DMS114 treated with DMSO at 0.1 percent for 48 hours (cell line): Measurements from ENCODE around the gene COMMD1.

Experiments
- DNase-seq: peaks from one replicate; lab custom pipeline; 2025; ENCODE audit not compliant: unreplicated experiment; lab: John Stamatoyannopoulos, UW

COMMD1 gene

GRCh38 chr2:62163834-62164233 lies 258.4 kb downstream of the COMMD1 start:
- no peak for DNase-seq

DNA sequence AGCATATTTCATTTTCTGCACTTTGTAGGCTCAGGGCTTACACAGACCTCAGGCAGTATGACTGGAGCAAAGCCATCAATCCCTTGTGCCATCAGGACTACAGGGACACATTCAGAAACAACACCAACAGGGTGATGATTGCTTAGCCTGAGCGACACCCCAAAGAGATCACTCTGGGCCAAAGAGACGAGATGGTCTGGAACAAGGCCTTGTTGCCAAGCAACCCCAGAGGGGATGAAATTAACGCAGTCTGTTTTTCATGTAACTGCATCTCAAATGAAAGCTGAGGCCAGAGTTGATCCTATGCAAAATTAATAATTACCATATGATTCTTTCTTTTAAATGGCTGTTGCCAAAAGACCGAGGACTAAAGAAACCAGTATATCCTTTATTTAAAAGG lies 270.3 kb downstream of the COMMD1 start:
- DNase-seq = no peak

- no peak for DNase-seq
These were observed 271.3 kb downstream of the COMMD1 start for GRCh38 chr2:62176801-62177200.

GRCh38 chr2:62177392-62178049 lies 272.0 kb downstream of the COMMD1 start:
- DNase-seq = no peak

GRCh38 chr2:62178741-62179271 lies 273.3 kb downstream of the COMMD1 start:
- DNase-seq = no peak

DNA sequence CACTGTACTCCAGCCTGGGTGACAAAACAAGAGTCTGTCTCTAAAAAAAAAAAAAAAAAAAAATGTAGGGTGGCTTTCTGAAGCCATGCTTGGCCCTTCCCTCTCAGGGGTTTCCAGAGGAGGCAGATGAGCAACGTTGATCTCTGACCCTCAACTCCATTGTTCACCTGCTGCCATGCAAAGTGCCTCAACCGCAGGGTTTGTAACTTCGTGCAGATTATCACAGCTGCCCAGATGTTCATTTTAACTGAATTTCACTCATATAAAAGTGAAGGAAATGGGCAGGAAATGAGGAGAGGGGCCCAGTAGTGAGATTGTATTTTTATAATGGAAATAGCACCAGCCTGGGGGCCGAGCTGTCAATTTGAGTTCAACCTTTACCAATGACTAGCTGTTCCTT lies 275.5 kb downstream of the COMMD1 start:
- DNase-seq = no peak

GRCh38 chr2:62181843-62182242 lies 276.4 kb downstream of the COMMD1 start:
- no peak for DNase-seq

DNA sequence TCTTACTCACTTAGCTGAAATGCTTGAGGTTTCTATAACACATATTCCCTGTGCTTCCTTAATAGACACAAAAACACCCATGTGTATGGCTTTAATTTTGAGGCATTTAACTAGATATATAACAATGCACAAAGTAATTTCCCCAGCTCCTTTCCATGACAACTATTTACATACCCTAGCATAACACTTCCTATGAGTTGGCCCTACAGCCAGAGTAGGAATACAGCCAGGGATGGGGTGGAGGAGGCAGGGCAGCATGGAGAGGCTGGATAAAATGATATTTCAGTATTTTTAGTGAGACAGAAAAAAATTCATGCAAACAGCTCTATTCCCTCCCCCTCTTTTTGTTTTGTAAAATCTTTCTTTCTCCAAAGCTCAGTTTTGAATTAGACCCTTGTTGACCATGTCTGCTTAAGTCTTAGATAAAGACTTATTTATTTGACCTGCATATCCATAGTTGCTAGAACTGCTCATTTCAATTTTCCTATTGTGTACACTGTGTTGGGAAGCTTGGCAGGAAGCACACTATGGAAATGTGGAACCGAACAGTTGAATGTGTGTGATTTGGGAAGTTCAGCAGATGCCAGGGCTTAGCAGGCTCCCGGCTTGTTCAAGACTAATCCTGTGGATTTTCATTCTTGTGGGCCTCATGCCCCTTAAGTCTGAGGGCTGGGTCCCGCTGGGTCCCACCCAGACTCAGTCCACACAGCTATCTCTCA lies 279.2 kb downstream of the COMMD1 start:
- DNase-seq = no peak
